Activated naive CD4-positive, alpha-beta T cell treated with anti-CD3 and anti-CD28 coated beads for 36 hours (primary cell): ENCODE data around the gene GFRA3. TPM values are rescaled to one million over a fixed set of nuclear protein-coding genes. Genes with fewer than 3 reads are reported as not detected.
"Not testable (repeated sequence)": the region's sequence is repeated elsewhere in the genome, so short reads cannot be mapped to it uniquely, and the experiment has no call there.

Experiments
- CTCF ChIA-PET: fragments of 350-600 bp; sonication (Branson Sonifier 250); formaldehyde crosslinking; loops from one replicate; lab custom pipeline; 2021; ENCODE audit warnings: antibody characterized with exemption; lab: Charles Lee
- DNase-seq: peaks from one replicate; pipeline ENCODE4 v3.0.0-alpha.2; 2020
- H3K27ac Mint-ChIP-seq: one replicate; pipeline ENCODE4 v1.8.0; 2021; ENCODE audit warnings: mild to moderate bottlenecking, mixed read lengths
- H3K27me3 Mint-ChIP-seq: one replicate; pipeline ENCODE4 v1.8.0; 2021; ENCODE audit warnings: low read depth, mixed read lengths
- H3K36me3 Mint-ChIP-seq: one replicate; pipeline ENCODE4 v1.8.0; 2021; ENCODE audit warnings: low read depth, mixed read lengths
- H3K4me1 Mint-ChIP-seq: one replicate; pipeline ENCODE4 v1.8.0; 2021; ENCODE audit warnings: low read depth, mixed read lengths
- H3K4me3 Mint-ChIP-seq: one replicate; pipeline ENCODE4 v1.8.0; 2021; ENCODE audit warnings: mild to moderate bottlenecking, moderate library complexity, mixed read lengths
- H3K9me3 Mint-ChIP-seq: one replicate; pipeline ENCODE4 v1.8.0; 2021; ENCODE audit warnings: mixed read lengths
- intact Hi-C: fragments of 100-400 bp; cut with micrococcal nuclease; formaldehyde crosslinking; loops from one replicate; pipeline ENCODE4 v1.15.1; 2023
- total RNA-seq, 2 experiments: library from RNA; stranded (reverse); gene quantifications; one replicate each; pipeline ENCODE4 v1.2.3, GENCODE V29; 2021

GFRA3 gene, protein sequence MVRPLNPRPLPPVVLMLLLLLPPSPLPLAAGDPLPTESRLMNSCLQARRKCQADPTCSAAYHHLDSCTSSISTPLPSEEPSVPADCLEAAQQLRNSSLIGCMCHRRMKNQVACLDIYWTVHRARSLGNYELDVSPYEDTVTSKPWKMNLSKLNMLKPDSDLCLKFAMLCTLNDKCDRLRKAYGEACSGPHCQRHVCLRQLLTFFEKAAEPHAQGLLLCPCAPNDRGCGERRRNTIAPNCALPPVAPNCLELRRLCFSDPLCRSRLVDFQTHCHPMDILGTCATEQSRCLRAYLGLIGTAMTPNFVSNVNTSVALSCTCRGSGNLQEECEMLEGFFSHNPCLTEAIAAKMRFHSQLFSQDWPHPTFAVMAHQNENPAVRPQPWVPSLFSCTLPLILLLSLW
- not detected for total RNA-seq

DNA sequence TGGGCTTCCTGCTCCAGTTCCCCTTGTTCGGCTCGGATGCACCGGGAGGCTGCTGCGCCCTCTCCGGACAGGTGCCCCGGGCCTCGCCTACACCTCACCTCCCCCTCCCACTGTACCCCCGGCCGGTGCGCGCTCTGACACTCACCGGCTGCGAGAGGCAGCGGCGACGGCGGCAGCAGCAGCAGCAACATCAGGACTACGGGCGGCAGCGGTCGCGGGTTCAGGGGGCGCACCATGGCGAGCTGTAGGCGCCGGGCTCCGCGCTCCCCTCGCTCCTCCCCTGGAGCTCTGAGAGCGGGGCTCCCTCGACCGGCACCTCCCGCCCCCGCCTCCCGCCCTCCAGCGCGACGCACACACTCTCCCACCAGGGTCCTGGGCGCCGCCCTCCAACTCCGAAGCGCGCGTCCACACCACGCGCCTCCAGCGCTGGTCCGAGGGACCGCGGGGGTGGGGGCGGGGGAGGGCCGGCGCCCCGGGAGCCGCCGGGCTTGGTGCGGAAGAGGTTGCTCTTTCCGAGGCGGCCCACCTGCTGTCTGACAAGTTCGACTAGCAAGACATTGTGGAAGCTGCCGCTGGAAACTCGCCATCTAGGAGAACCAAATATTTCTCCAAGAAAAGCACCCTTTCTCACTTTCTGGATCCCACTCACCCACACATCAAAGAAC, at the start of gene GFRA3:
GFRA3 (minus strand) TSS at position 433 of the 665 bp plus-strand sequence; CDS start at position 236, 197 bp downstream.
- no peaks in the 10 kb centered on the region for H3K36me3 Mint-ChIP-seq
- DNase-seq, result peak; percentile 11
- H3K27me3 Mint-ChIP-seq, result peaks cover 18% of the 10 kb centered on the region
- intact Hi-C loops, result no loop called here
- H3K4me3 Mint-ChIP-seq, result peak within 1 kb of the TSS; percentile 36
- CTCF ChIA-PET, result interaction anchor here (0.7 kb wide), 1 partner anchor 27 kb away, joined by 3 read pairs; no protein-coding TSS in a partner anchor
- no peak within 1 kb of the TSS for H3K27ac Mint-ChIP-seq
- no peaks in the 10 kb centered on the region for H3K9me3 Mint-ChIP-seq
- peaks cover 3% of the 10 kb centered on the region for H3K4me1 Mint-ChIP-seq

DNA sequence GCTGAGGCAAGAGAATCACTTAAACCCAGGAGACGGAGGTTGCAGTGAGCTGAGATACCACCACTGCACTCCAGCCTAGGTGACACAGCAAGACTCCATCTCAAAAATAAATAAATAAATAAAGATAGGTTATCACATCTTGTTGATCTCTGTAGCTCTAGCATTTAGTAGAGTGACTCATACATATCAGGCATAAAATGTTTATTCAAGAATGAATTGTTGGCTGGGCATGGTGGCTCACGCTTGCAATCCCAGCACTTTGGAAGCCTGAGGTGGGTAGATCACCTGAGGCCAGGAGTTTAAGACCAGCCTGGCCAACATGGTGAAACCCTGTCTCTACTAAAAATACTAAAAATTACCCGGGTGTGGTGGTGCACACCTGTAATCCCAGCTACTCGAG, 43.8 kb upstream of the GFRA3 start:
- H3K36me3 Mint-ChIP-seq, H3K27me3 Mint-ChIP-seq, intact Hi-C loops, H3K4me1 Mint-ChIP-seq, DNase-seq, H3K9me3 Mint-ChIP-seq, H3K27ac Mint-ChIP-seq, H3K4me3 Mint-ChIP-seq: not testable (repeated sequence)
- CTCF ChIA-PET, result interaction anchor here (0.6 to 0.8 kb wide), 2 partner anchors 34 to 214 kb away, joined by 3 to 4 read pairs; partner anchors contain the start of gene KDM3B

DNA sequence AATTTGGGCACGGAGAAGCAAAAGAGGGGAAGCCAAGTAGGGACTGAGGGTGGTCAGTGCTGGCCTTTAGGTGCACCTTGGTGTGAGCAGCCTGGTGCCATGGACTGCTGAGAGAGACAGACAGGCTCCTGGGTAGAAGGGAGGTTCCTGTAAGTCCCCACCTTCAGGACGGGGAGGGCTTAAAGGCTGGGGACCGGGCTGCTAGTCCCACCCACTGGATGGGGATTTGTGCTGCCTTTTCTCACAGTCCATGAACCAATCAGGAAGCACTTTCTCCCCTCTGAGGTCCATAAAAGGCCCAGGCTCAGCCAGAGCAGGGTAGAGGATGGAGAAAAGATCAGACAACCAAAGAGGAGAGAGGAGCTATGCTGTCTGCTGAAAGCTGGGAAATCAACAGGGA, 41.9 kb upstream of the GFRA3 start:
- no peak overlapping the region for H3K27ac Mint-ChIP-seq
- no peak overlapping the region for H3K4me3 Mint-ChIP-seq
- no peaks in the 10 kb centered on the region for H3K27me3 Mint-ChIP-seq
- H3K4me1 Mint-ChIP-seq, result no peaks in the 10 kb centered on the region
- intact Hi-C loops, result no loop called here
- DNase-seq, result no peak
- no peaks in the 10 kb centered on the region for H3K9me3 Mint-ChIP-seq
- H3K36me3 Mint-ChIP-seq, result peaks cover 3% of the 10 kb centered on the region
- CTCF ChIA-PET, result interaction anchor here (0.5 kb wide), 1 partner anchor 122 kb away, joined by 3 read pairs; no protein-coding TSS in a partner anchor

DNA sequence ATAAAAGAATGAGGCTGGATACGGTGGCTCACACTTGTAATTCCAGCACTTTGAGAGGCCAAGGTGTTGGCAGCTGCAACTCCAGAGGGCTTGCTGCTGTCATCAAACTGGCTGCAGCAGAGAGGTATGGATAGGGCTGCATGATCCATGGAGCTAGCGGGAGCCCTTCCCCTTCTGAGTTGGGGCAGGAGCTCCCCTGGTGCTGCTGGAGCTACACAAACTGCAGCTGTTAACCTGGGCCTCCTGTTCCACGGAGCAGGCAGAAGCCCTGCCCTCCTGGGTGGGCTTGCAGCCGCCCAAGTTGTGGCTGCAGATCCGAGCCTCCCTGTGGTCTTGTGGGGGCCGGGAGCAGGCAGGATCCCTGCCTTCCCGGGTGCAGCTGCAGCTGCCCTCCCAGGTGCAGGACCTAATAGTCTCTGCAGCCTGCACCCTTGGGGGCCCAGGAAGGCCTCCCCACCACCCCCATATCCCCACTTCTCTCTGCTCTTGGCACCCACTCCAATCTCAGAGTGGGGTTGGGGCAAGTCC, 41.4 kb upstream of the GFRA3 start:
- Mint-ChIP-seq H3K4me3 (no peak overlapping the region), H3K4me1 (no peaks in the 10 kb centered on the region), H3K27ac (no peak overlapping the region), H3K9me3 (no peaks in the 10 kb centered on the region), H3K27me3 (peaks cover 1% of the 10 kb centered on the region), H3K36me3 (peaks cover 3% of the 10 kb centered on the region)
- CTCF ChIA-PET, result interaction anchor here (0.5 kb wide), 1 partner anchor 122 kb away, joined by 3 read pairs; no protein-coding TSS in a partner anchor
- intact Hi-C loops, result no loop called here
- DNase-seq, result no peak

DNA sequence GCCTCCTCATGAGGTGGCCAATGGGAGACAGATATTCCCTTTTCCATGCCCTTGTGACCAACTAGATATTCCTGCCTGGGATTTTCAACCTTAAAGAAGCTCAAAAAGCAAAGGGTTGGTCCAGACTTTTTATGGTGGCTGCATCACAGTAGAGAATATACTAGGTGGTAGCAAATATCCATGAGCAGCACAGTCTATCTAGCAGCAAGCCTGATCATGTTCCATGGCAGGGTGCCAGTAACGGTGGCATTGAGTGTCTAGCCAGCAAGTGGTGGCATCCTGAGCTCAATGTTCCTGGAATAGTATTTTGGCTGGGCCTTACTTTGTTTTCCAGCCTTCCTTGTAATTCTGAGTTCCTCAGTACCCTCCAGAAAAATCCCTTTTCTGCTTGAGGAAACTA, 31.4 kb upstream of the GFRA3 start:
- Mint-ChIP-seq H3K27me3 (no peaks in the 10 kb centered on the region), H3K27ac (no peak overlapping the region), H3K9me3 (no peaks in the 10 kb centered on the region), H3K4me1 (no peaks in the 10 kb centered on the region), H3K36me3 (no peaks in the 10 kb centered on the region), H3K4me3 (no peak overlapping the region)
- DNase-seq, result peak; percentile 12
- intact Hi-C loops, result no loop called here
- CTCF ChIA-PET, result no interaction called here

DNA sequence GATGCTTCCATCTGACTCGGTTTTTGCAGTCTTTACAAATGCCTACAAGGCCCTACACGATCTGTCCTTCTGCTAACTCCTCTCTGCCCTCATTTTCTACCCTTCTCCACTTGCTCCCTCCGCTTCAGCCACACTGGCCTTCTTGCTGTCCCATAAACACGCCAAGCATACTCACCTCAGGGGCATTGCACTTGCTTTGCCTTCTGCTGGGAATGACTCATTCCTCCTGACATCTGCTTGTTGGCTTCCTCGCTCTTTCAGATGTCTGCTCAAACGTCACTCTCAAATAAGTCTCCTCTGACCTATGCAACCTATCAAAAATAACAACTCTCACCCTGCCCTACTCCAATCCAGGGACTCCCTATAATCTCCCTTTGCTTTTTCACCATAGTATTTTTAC, 29.0 kb upstream of the GFRA3 start:
- Mint-ChIP-seq H3K36me3 (no peaks in the 10 kb centered on the region), H3K4me1 (no peaks in the 10 kb centered on the region), H3K27ac (no peak overlapping the region), H3K27me3 (no peaks in the 10 kb centered on the region), H3K4me3 (no peak overlapping the region), H3K9me3 (no peaks in the 10 kb centered on the region)
- CTCF ChIA-PET, result no interaction called here
- DNase-seq, result no peak
- intact Hi-C loops, result no loop called here

DNA sequence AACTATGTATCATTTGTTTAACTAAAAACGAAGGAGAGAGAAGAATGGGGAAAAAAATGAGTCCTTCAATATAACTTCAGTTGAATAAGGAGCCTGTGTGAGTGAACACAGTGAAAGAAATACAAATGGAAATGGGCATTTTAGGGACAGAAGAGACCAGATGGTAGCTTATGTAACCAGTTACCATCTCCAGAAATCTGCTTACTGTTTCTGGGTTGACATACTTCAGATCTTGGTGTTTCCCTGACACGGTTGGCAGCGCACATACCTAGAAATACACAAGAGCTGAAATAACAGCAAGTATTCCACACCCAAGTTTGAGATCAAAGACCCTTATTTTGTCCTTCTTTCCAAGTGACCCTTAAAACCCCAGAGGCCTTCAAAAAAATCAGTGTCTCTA, 14.9 kb upstream of the GFRA3 start:
- Mint-ChIP-seq H3K4me3 (no peak overlapping the region), H3K27me3 (no peaks in the 10 kb centered on the region), H3K27ac (no peak overlapping the region), H3K4me1 (no peaks in the 10 kb centered on the region), H3K9me3 (no peaks in the 10 kb centered on the region), H3K36me3 (no peaks in the 10 kb centered on the region)
- no peak for DNase-seq
- CTCF ChIA-PET, result no interaction called here
- intact Hi-C loops, result no loop called here

DNA sequence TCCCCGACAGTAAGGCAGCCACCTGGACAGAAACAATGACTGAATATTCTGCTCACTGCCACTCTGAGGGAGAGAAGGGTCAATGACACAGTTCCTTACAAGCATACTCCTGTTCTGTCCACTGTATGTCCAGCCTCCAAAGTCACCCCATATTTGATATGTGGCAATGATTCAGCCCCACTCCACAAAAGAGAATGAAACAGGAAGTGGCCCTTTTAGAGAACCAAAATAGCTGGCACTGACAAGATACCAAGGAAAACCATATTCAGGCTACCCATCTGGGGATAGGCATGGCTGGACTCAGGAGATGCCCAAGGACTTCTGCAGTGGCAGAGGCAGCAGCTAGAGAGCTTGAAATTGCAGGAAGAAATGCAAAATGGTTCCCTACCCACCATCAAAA, 12.8 kb upstream of the GFRA3 start:
- intact Hi-C loops, result no loop called here
- Mint-ChIP-seq H3K27me3 (no peaks in the 10 kb centered on the region), H3K4me1 (no peaks in the 10 kb centered on the region), H3K36me3 (no peaks in the 10 kb centered on the region), H3K27ac (no peak overlapping the region), H3K9me3 (no peaks in the 10 kb centered on the region), H3K4me3 (no peak overlapping the region)
- no peak for DNase-seq
- CTCF ChIA-PET, result no interaction called here

DNA sequence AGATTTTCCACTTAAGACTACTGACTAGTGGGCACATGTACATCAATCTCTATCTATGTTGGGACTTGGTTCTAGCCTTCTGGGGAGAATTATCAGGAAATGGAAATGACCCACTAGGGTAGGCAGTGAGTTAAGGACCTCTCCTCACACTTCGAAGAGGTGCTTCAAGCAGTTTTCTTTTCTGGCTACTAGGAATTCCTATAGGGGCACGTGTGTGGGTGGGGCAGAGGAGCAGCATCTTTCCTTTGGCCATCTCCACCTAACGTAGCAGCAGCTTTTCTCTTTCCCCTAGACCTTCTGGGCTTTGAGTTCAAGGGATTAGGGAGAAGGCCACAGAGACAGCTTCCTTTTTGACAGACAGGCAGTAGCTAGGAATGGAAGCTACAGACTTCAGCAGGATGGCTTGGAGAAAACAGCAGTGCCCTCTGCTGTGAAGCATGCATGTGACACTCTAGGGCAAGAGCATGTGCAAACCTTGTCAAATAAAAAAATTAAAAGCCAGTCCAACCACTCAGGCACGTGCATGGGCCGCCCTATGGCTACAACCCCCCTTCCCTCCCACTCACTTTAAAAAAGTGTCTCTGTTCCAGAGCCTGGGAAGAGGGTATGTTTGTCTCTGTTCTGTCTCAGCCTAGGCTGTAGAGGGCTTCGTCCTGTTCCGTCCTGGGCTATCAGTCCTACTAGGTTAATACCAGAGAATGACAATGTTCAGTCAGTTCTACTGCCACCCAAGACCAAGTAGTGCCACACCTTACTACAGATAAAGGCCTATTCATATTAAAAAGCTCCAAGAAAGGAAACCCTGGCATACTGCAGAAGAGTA, 8.7 kb upstream of the GFRA3 start:
- intact Hi-C loops, result loop anchor here (1.0 to 5.0 kb wide), 3 partner anchors 60 to 103 kb away; partner anchors contain the start of gene CDC23
- DNase-seq, result peak; percentile 15

DNA sequence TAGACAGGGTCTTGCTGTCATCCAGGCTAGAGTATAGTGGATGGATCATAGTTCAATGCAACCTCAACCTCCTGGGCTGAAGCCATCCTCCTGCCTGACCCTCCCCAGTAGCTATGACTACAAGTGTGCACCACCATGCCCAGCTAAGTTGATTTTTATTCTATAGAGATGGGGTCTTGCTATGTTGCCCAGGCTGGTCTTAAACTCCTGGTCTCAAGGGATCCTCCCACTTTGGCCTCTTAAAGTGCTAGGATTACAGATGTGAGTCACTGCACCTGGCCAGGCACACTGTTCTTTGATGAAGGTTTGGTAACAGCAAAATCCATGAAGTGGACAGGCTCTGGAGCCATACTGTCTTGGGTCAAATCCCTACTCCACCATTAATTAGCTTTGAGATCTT, 6.5 kb upstream of the GFRA3 start:
- CTCF ChIA-PET, result interaction anchor here (0.5 to 0.7 kb wide), 2 partner anchors 53 to 129 kb away, joined by 3 to 5 read pairs; no protein-coding TSS in a partner anchor

More for the DNA sequence above, 8.7 kb upstream of the GFRA3 start:
- CTCF ChIA-PET, result interaction anchor here (0.6 to 1.8 kb wide), 3 partner anchors 103 to 604 kb away, joined by 3 to 9 read pairs (median 4); no protein-coding TSS in a partner anchor
- Mint-ChIP-seq H3K4me3 (no peak overlapping the region), H3K9me3 (no peaks in the 10 kb centered on the region), H3K27me3 (no peaks in the 10 kb centered on the region), H3K4me1 (no peaks in the 10 kb centered on the region), H3K27ac (no peak overlapping the region), H3K36me3 (no peaks in the 10 kb centered on the region)

DNA sequence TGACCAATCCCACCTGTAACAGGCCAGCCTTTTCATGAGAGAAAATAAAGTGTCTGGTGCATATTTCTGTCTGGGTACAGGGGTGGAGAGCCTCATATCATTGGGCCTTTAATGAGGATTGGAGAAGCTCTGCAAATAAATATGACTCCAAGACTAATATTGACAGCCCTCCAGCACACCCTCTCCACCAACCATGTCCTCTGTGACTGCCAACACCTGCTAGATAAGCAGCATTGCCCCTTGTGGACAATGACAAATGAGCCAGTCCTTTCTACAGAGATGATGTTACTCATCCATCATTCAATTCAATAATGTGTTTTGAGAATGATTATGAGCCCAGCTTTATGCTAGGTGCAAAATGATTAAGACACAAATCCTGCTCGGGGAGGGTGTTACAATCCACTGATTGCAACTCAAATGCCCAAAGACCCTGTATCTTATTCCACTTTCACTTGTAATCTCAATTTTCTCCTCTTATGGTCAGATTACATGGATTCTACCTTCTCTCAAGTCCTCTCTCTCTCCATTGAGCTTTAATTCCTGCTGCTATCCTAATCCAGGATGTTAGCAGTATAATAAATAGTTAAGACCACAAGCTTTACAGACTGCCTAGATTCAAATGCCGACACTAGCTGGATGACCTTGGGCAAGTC, 2.1 kb upstream of the GFRA3 start:
- no peaks in the 10 kb centered on the region for H3K9me3 Mint-ChIP-seq
- no peaks in the 10 kb centered on the region for H3K36me3 Mint-ChIP-seq
- intact Hi-C loops, result no loop called here
- no peak overlapping the region for H3K4me3 Mint-ChIP-seq
- H3K27ac Mint-ChIP-seq, result no peak overlapping the region
- peaks cover 3% of the 10 kb centered on the region for H3K4me1 Mint-ChIP-seq
- CTCF ChIA-PET, result interaction anchor here (0.6 to 0.7 kb wide), 2 partner anchors 23 to 52 kb away, joined by 3 read pairs; no protein-coding TSS in a partner anchor
- H3K27me3 Mint-ChIP-seq, result peaks cover 18% of the 10 kb centered on the region
- no peak for DNase-seq

More for the DNA sequence above, 6.5 kb upstream of the GFRA3 start:
- H3K4me3 Mint-ChIP-seq, result no peak overlapping the region
- DNase-seq, result no peak
- no peaks in the 10 kb centered on the region for H3K27me3 Mint-ChIP-seq
- H3K4me1 Mint-ChIP-seq, result no peaks in the 10 kb centered on the region
- no peaks in the 10 kb centered on the region for H3K9me3 Mint-ChIP-seq
- H3K36me3 Mint-ChIP-seq, result no peaks in the 10 kb centered on the region
- intact Hi-C loops, result loop anchor here (5.0 kb wide), 1 partner anchor 69 kb away; the partner anchor contains the start of gene CDC23
- H3K27ac Mint-ChIP-seq, result no peak overlapping the region
